KMS-11 (cell line): Measurements from ENCODE around the gene ZNF275.

ENCODE experiments used
- H2AFZ ChIP-seq: fragments of 200-600 bp; sonication (generic); 2 replicates; pipeline ENCODE4 v1.6.1; 2016; ENCODE audit warnings: antibody characterized with exemption, mixed run types, low read depth
- H3K27ac ChIP-seq: fragments of 200-600 bp; sonication (generic); 2 replicates; pipeline ENCODE4 v1.6.1; 2016; ENCODE audit warnings: mild to moderate bottlenecking, mixed run types
- H3K27me3 ChIP-seq: fragments of 200-600 bp; sonication (generic); 2 replicates; pipeline ENCODE4 v1.6.1; 2017; ENCODE audit warnings: mild to moderate bottlenecking, low read depth, mixed run types, moderate library complexity; ENCODE audit not compliant: insufficient read depth
- H3K36me3 ChIP-seq: fragments of 200-600 bp; sonication (generic); 2 replicates; pipeline ENCODE4 v1.6.1; 2017; ENCODE audit warnings: mild to moderate bottlenecking, mixed run types; ENCODE audit not compliant: insufficient read depth
- H3K4me1 ChIP-seq: fragments of 200-600 bp; sonication (generic); 2 replicates; pipeline ENCODE4 v1.6.1; 2016; ENCODE audit warnings: mild to moderate bottlenecking, low read depth, mixed run types; ENCODE audit not compliant: poor library complexity, severe bottlenecking
- H3K4me2 ChIP-seq: fragments of 200-600 bp; sonication (generic); 2 replicates; pipeline ENCODE4 v1.7.0; 2016; ENCODE audit warnings: mild to moderate bottlenecking, mixed run types
- H3K4me3 ChIP-seq: fragments of 200-600 bp; sonication (generic); IDR thresholded peaks from 2 replicates; pipeline ENCODE4 v1.6.1; 2017; ENCODE audit warnings: low read depth, low read length, mixed read lengths; ENCODE audit not compliant: insufficient read depth
- H3K79me2 ChIP-seq: fragments of 200-600 bp; sonication (generic); 2 replicates; pipeline ENCODE4 v1.6.1; 2016; ENCODE audit warnings: low read depth, mixed run types; ENCODE audit not compliant: insufficient read depth
- H3K9ac ChIP-seq: fragments of 200-600 bp; sonication (generic); 2 replicates; pipeline ENCODE4 v1.6.1; 2016; ENCODE audit warnings: mild to moderate bottlenecking, mixed run types
- H4K20me1 ChIP-seq: fragments of 200-600 bp; sonication (generic); 2 replicates; pipeline ENCODE4 v1.6.1; 2016; ENCODE audit warnings: mild to moderate bottlenecking, mixed run types; ENCODE audit not compliant: insufficient read depth
- TF ChIP-seq, protein P1 (sequence below): fragments of 200-600 bp; sonication (generic); conservative IDR thresholded peaks from 2 replicates; pipeline ENCODE4 v1.6.1; 2017; ENCODE audit warnings: low read depth, mild to moderate bottlenecking, antibody characterized with exemption, low read length, moderate library complexity, mixed read lengths

ZNF275 gene

GRCh38 chrX:153366878-153367538 is 33.1 kb downstream of the ZNF275 start:
- H3K27me3 ChIP-seq, result no peaks in the 10 kb centered on the region
- H2AFZ ChIP-seq, result no peak overlapping the region
- no peak overlapping the region for H3K4me2 ChIP-seq
- no peaks in the 10 kb centered on the region for H4K20me1 ChIP-seq
- H3K27ac ChIP-seq, result no peak overlapping the region
- TF ChIP-seq, protein P1, sequence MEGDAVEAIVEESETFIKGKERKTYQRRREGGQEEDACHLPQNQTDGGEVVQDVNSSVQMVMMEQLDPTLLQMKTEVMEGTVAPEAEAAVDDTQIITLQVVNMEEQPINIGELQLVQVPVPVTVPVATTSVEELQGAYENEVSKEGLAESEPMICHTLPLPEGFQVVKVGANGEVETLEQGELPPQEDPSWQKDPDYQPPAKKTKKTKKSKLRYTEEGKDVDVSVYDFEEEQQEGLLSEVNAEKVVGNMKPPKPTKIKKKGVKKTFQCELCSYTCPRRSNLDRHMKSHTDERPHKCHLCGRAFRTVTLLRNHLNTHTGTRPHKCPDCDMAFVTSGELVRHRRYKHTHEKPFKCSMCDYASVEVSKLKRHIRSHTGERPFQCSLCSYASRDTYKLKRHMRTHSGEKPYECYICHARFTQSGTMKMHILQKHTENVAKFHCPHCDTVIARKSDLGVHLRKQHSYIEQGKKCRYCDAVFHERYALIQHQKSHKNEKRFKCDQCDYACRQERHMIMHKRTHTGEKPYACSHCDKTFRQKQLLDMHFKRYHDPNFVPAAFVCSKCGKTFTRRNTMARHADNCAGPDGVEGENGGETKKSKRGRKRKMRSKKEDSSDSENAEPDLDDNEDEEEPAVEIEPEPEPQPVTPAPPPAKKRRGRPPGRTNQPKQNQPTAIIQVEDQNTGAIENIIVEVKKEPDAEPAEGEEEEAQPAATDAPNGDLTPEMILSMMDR, result no peak
- H3K4me3 ChIP-seq, result no peak overlapping the region
- H3K4me1 ChIP-seq, result no peaks in the 10 kb centered on the region
- no peak overlapping the region for H3K9ac ChIP-seq
- H3K79me2 ChIP-seq, result no peaks in the 10 kb centered on the region
- H3K36me3 ChIP-seq, result no peaks in the 10 kb centered on the region

GRCh38 chrX:153370293-153371055 is 36.5 kb downstream of the ZNF275 start:
- Histone ChIP-seq H3K36me3 (no peaks in the 10 kb centered on the region), H2AFZ (no peak overlapping the region), H3K27ac (no peak overlapping the region), H3K27me3 (no peaks in the 10 kb centered on the region), H3K9ac (no peak overlapping the region), H3K4me1 (no peaks in the 10 kb centered on the region), H3K4me2 (no peak overlapping the region), H4K20me1 (no peaks in the 10 kb centered on the region), H3K4me3 (no peak overlapping the region), H3K79me2 (no peaks in the 10 kb centered on the region)
- TF ChIP-seq, protein P1, result no peak

GRCh38 chrX:153371256-153371655 is 37.3 kb downstream of the ZNF275 start:
- Histone ChIP-seq H4K20me1 (no peaks in the 10 kb centered on the region), H3K4me2 (no peak overlapping the region), H3K4me1 (no peaks in the 10 kb centered on the region), H3K36me3 (no peaks in the 10 kb centered on the region), H3K27ac (no peak overlapping the region), H2AFZ (no peak overlapping the region), H3K79me2 (no peaks in the 10 kb centered on the region), H3K4me3 (no peak overlapping the region), H3K9ac (no peak overlapping the region), H3K27me3 (no peaks in the 10 kb centered on the region)
- TF ChIP-seq, protein P1, result no peak

- Histone ChIP-seq H3K79me2 (no peaks in the 10 kb centered on the region), H2AFZ (no peak overlapping the region), H3K4me2 (no peak overlapping the region), H3K27me3 (no peaks in the 10 kb centered on the region), H3K36me3 (no peaks in the 10 kb centered on the region), H3K9ac (no peak overlapping the region), H3K4me1 (no peaks in the 10 kb centered on the region), H3K4me3 (no peak overlapping the region), H4K20me1 (no peaks in the 10 kb centered on the region), H3K27ac (no peak overlapping the region)
- TF ChIP-seq, protein P1, result no peak
These were observed 39.0 kb downstream of the ZNF275 start for GRCh38 chrX:153372949-153373348.
